ENCODE results near the gene SRPK3.
"Not testable (repeated sequence)": the region's sequence is repeated elsewhere in the genome, so short reads cannot be mapped to it uniquely, and the experiment has no call there.

SRPK3 gene

DNA sequence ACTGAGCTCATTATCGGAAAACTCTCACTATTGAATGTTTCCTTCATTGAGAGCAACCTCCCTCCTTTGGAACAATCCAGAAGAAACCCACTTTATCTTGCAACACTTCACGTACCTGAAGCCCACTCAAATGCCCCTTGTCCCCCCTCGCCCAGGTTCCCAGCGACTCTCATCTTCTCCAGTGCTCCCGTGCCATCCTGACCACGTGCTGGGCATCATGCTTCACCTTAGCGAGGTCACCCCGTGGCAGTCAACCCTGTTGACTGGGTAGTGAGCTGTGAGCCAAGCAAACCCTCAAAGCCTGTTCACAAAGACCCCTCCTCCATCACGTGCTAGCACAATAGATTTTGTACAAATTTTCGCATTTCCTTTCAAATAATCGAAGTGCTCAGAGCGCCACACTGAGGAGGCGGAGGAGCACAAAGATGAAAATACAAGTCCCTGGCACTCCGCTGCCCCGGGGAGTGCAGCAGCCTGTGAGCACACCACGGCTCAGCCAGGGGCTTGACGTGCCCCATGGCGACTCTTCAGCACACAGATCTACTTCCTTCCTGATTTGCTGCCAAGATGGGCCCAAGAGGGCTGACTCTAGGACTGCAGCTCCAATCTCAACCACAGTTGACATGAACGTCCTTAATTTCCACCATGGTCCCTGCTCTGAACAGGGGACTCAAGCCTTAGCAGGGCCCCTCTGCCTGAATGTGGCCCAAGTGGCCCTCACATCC, 33.9 kb downstream of the SRPK3 start:
- no peak for DNase-seq

DNA sequence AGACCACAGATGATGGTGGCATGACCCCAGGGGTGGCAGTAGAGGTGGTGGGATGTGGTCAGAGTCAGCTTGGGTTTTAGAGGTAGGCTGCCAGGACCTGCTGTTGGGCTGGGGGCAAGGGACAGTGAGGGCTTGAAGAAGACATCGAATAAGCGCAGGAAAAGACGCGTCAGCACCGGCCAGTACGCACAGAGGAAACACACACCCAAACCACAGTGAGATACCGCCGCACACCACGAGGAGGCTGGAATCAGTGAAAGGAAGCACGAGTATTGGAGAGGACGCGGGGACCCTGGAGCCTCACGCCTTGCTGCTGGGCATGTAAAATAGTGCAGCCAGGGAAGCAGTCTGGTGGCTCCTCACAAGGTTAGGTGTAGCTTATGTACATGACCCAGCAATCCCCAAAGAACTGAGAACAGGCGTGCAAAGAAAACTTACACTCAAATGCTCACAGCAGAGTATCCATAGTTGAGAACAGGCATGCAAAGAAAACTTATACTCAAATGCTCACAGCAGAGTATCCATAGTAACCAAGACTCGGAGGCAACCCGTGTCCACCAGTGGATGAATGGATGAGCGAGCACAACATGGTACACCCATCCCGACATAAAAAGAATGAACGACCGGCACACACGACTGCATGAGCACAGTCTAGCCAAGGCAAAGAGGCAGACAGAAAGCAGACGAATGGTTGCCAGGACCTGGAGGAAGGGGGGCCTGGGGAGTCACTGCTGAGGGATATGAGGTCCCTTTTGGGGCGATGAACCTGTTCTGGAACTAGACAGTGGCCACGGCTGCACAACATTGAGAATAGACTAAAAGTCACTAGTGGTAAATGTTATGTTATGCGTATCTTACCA, 36.2 kb downstream of the SRPK3 start:
- no peak for DNase-seq

DNA sequence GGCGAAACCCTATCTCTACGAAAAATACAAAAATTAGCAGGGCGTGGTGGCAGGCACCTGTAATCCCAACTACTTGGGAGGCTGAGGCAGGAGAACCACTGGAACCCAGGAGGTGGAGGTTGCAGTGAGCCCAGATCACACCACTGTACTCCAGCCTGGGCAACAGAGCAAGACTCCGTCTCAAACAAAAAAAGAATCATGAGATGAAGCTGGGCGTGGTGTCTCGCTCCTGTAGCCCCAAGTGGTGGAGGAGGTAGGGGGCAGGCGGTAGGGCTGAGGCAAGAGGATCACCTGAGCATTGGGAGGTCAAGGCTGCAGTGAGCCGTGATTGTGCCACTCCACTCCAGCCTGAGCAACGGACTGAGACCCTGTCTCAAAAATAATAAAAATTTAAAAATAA, 37.2 kb downstream of the SRPK3 start:
- not testable (repeated sequence) for DNase-seq

DNA sequence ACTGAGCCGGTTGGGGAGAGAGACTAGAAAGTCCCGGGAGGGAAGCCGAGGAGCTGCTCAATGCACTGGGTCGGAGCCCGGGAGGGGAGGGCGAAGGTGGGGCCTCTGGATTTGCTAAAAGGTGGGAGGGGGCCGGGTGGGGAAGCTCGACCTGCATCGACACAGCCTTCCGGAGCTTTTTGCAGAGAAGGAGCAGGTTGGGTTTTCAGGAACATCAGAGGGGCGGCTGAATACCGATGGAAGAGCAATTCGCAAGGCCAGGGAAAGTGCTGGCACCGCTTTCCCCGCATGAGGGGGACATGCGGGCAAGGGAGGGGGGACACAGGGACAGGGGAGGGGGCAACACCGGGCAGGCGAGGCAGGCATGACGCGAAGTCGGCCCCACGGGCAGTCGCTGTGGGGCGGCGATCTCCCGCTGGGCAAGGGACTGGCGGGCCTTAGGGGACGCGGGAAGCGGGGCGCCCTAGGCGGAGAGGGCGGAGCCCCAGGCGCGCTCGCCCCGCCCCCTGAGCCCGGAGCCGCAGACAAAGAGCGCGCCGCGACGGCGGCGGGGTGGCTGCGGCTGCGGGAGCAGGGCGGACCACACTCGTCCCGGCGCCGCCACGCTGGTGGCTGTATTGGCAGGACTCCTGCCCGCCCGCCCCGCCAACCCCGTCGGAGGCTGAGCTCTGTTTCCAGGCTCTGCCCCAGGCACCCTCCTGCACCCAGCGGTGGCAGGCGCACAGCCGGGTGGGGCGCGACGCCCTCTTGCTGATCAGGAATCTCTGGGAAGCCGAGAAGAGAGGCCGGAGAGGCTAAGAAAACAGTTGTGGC, 37.9 kb downstream of the SRPK3 start:
- no peak for DNase-seq

DNA sequence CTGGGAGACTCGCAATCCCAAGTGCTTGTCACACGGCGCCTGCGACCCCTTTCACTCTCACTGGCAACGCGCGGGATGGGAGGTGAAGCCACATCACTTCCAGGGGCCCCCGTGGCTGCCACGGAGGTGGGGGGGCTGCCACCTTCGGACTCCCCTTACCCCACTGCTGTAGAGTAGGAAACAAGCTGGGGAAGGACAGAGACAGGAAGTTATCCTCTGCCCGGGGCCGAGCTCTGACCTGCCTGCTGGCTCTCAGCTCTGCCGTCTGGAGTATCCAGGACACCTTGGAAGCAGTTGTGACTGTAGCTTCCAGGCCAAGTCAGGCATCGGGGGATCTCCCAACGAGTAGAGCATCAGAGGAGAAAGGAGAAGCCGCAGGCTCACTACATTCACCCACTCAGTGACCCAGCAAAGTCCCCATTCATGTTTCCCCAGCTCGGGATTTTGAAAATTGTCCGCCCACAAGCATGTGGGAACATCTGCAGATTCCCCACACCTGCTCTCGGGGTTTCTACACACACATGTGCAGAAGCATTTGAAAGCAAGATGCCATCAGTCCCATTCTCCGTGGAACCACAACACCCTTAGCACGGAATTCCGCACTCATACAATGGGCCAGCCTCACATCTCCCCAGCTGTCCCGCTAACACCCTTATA, 38.7 kb downstream of the SRPK3 start:
- DNase-seq: no peak

DNA sequence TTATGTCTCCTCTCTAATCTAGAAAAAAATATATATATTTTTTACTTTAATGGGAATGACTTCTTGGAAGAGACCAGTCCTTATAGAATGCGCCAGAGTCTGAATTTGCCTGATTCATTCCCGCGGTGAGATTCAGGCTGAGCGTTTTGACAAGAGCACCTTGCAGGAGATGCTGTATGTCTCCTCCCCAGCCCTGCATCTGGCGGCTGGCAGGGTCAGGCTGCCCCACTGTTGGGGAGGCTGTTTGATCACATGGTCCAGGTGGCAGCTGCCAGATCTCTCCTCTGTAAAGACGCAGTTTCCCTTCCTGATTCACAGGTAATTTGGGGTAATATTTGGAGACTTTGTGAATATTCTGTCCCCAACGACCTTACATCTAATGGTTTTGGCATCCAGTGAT, 39.8 kb downstream of the SRPK3 start:
- DNase-seq: no peak

DNA sequence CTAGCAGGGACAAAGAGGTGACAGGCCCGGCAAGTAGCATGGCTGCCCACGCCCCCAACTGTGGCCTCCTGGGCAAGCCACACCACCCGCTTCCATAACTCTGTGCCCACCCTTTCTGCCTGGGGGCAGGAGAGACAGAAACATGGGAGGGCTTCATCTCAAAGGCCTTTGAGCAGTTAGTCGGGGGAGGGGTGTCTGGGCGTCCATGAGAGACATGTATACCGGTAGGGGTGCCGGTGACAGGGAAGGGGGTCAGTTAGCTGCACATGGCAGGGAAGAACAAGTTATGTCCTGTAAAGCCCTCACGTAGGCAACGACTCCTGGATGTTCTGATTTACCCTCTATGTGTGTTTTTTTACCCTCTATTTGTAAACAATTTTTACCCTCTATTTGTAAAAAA, 40.2 kb downstream of the SRPK3 start:
- no peak for DNase-seq

DNA sequence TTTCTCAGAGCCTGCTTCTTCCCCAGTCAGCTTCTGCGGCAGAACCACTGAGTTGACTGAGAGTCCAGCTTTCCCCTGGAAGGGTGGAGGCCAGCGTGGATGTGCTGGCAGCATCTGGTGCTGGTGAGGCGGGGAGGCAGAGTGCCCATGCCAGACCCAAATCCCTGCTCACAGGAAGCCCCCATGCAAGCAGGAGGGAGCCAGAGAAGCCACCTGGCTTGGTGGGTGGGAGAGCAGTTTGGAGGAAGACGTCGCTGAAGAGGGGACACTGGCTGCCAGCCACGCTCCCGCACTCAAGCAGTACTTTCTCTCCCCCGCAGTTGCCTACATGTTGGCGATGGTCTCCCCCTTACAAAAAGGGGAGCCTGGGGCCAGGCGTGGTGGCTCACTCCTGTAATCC, 43.5 kb downstream of the SRPK3 start:
- no peak for DNase-seq

DNA sequence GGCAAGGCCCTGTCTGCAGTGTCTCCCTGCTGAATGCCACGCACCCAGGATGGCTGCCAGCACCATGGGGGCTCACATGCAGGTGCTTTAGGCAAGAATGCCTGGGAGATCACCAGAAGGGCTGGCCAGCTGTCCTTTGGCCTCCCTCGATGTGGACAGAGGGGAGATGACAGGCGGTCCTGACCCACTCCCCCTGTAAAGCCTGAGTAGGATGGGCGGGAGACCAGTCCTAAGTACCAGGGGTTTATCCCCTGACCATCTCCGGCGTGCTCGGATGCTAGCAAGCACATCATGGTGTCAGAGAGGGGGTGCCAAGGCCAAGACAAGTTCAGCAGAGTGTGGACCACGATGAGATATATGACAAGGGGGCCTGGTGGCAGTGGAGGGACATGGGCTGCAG, 44.2 kb downstream of the SRPK3 start:
- DNase-seq: no peak

DNA sequence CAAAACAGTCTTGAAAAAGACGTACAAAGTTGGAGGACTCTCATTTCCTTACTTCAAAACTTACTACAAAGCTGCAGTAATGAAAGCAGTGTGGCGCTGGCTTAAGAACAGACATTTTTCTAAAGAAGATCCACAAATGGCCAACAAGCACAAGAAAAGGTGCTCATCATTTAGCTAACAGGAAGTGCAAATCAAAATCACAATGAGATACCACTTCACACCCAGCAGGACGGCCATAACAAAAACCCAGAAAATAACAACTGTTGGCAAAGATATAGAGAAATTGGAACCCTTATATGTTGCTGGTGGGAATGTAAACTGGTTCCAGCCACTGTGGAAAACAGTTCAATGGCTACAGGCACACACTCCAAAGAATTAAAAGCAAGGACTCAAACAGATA, 46.2 kb downstream of the SRPK3 start:
- no peak for DNase-seq

DNA sequence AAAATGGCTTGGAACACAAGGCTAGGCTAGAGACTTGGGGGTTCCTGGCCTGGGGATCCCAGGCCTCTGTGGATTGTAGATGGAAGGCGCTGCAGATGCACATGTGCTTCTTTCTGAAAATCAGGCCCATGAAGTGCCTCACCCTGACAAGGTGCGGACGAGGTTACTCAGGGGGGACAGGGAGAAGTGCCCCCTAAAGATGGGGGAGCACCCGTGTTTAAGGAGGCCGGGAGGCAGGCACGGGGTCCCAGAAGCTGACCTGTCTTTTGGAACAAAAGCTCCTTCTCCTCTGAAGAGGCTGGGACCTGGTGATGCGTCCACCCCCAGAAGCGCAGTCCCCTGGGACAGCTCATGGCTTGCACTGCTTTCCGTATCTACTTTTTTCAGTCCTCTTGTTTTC, 47.1 kb downstream of the SRPK3 start:
- DNase-seq: no peak

DNA sequence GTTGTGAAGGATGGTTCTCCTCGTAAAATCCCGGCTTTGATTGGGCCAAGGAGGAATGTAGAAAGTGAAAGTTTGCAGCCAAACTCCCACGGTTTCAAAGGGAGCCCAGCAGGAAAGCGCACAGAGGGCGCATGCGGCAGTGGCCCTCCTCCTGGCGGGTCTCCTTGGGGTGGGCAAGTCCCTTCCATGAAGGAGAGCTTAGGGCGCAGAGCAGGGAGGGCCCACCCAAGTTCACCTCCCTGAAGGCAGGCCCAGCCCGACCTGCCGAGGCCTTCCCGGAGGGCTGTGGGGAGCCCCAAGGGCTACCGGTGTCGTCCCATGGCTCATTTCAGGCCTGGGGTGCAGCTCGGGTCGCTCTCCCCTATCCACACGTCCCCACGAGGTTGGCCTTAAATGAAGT, 47.5 kb downstream of the SRPK3 start:
- DNase-seq: no peak

DNA sequence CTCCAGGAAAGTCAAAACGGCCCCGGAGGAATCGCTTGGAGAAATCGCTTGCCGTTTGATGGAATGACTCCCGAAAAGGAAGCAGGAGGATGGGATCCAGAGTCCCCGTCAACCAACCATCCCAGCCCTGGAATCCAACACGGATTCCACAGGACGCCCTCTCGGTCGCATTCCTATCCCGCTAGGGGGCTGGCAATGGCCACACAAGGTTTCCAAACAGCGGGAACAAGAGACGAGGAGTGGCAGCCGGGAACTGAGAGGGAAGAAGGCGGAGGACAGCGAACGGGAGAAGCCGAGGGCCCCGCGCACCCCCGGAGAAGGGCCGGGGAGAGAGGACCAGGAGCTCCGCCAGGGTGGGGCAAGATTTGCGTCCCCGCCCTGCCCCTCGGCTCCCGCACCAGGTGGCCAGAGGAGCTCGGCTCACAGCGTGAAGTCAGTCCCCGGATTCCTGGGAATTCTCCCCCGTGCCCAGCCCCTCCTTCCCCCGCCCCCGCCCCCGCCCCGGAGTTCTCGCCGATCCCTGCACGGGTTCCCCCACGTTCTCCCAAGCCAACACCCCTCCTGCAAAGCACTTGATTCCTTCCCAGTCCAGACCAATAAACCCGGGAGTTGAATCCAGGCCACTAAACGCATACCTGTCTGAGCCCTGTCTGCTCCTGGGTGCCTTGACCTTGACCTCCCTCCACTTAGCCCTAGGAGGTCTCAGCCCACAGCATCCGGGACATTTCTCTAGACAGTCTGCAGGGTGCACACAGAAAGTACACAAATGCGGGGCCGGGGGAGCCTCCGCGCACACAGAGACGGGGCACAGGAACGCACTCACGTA, 48.1 kb downstream of the SRPK3 start:
- DNase-seq: no peak

DNA sequence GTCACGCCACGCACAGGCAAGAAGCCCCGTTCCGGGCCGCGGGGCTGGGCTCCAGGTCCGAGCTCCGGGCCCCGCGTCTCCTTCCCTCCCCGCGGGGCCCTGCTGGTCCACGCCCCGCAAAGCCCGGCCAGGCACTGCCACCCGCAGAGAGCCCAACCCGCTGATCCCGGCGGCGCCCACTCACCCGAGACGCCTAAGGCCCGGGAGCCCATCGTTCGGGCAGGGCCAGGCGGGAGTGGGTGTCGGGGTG, 48.6 kb downstream of the SRPK3 start:
- no peak for DNase-seq

DNA sequence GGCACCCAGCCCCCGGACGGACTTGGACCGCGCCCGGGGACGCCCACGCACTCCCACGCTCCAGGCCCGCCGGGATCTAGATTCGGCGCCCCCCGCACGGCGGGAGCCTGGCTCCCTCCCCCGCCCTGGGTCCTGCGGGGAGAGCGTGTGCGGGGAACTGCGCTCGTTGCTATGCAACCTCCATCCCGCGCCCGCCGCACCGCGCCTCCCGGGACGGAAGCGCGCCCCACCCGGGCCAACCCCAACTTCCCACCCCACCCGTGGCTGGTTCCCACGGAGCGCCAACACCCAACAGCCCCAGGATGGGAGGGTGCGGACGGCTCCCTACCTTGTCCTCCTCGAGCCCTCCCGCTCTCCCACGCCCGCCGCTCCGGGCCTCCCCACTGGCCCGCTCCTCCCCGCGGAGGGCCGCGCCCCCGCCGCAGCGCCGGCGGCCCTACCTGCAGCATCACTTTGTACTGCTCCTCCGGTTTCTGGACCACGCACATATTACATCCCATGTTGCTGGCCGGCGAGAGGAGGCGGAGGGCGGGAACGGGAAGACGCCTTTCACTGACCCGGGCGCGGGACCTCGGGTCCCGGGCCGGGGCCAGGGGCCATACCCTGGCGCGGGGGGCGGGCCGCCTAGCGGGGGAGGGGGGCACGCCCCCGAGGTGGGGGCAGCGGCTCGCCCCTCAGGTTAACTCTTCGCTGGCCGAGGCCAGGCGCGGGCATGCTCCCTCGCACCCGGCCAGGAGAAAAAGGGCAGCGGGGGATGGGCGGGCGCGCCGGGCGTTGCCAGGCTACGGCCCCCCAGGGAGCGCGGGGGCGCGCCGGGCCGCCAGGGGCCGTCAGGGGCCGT, 49.2 kb downstream of the SRPK3 start, which contains the start of gene PDZD4:
PDZD4 (minus strand) TSS at position 746 of the 841 bp plus-strand sequence; CDS start at position 500, 246 bp downstream.
- DNase-seq: no peak

DNA sequence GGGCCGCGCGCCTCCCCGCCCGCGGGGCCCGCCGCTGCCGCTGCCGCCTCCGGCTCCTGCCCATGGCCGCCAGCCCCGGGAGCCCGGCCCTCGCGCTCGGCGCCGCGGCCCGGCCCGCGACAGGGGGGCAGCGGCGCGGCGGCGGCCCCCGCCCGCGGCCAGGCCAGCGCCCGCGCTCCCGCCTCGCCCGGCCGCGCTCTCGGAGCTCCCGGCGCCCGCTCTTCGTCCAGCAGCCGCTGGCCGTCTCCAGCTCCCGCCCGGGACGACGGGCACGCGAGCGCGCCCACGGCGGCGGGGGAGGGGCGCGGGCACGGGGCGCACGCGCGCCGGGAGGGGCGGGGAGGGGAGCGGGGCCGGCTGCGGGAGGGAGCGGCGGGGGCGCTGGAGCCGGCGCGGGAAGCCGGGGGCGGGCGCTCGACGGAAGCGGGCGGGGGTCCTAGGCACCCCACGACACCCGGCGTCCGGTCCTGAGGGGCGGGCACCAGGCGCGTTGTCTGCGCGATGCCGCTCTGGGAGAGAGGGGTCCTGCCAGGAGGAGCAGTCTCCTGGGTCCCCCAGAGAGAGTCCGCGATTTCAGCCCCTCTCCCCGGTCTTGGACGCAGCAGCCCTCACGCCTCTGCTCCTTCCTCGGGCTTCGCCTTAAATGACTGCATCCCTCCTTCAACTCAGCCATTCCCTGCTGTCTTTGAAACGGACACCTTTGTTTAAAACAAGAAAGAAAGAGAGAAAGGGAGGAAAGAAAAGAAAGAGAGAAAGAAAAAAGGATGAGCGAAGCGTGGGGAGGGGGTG, 50.0 kb downstream of the SRPK3 start:
- no peak for DNase-seq

DNA sequence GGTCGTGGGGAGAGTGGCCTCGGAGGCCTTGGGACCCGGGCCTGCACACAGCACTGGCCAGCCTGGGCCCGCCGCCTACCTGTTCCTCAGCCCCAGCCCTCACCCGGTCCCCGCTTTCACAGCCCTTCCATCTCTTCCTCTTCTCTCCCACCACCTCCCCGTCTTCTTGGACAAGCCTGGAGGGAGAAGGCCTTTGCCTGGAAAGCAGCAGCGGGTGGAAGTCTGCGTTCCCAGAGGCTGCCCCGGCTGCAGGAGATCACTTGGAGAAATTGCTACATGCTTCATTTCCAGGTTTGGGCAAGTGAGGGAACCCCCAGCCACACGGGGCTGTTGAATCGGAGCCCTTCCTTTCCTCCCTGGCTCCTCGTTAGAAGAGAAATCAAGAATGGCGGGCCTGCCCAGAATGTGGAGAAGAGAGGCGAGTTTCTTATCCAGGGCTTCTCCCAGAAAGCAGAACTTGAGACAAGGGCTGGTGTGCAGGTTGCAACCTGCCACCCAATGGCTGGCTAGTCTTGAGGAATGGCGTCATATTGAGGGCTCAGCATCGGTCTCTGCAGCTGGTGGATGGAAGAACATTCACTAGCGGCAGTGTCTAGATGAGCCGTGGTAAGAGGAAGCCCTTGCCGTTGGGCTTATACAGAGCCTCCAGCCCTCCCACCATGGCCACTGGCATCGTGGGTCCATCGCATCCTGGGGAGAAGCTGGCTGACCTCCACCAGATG, 50.7 kb downstream of the SRPK3 start:
- DNase-seq: no peak

DNA sequence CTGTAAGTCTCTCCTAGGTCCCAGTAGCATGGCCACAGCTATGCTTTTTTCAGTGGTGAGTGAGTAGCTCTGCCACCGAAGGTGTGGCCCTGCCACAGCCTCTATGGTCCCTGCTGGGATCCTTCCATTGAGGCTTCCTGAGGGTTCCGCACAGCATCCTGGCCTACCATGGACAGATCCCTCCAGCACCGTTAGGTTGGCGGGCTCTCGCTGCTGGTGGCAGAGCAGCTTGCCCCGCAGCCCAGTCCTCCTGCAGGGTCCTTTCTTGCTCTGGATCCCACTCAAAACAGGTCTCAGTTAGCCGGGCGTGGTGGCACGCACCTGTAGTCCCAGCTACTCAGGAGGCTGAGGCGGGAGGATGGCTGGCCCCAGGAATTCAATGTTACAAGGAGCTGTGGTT, 51.9 kb downstream of the SRPK3 start:
- no peak for DNase-seq
